HepG2 (cell line): ENCODE results near the gene SLC5A4. TPM values are rescaled to one million over a fixed set of nuclear protein-coding genes. Genes with fewer than 3 reads are reported as not detected.

Source experiments
- ATAC-seq: fragments of 200-7000 bp; cut with Tn5 transposase; 3 replicates; pipeline ENCODE4 v1.9.1; 2020; ENCODE audit warnings: mild to moderate bottlenecking, moderate library complexity
- BruUV-seq: library from RNA; stranded (reverse); fragments of 400-500 nt; replicated peaks from 2 replicates; lab custom pipeline; 2021; lab: Mats Ljungman, UMichigan
- CTCF ChIA-PET: fragments of 300-600 bp; formaldehyde crosslinking; extraction: SDS; loops from one replicate; lab custom pipeline; 2021; ENCODE audit warnings: low total read pairs, inconsistent platforms, low intra/inter-chr PET ratio; lab: Yijun Ruan, JAX
- POLR2A ChIA-PET: fragments of 350-600 bp; sonication (Branson Sonifier 250); formaldehyde crosslinking; loops from one replicate; lab custom pipeline; 2020; ENCODE audit warnings: antibody characterized with exemption, inconsistent platforms; lab: Yijun Ruan, JAX
- DNase-seq: peaks from one replicate; pipeline ENCODE4 v3.0.0-alpha.2; 2015; ENCODE audit warnings: low spot score
- FAIRE-seq: peaks from 3 replicates; lab custom pipeline; 2011; peaks lifted over from hg19 to GRCh38; lab: Jason Lieb, UNC
- H2AFZ ChIP-seq: one replicate; pipeline ENCODE4 v1.6.1; 2011; ENCODE audit warnings: low read length, inconsistent platforms
- H3K27ac ChIP-seq: fragments of 300-600 bp; 3 replicates; pipeline ENCODE4 v1.8.0; 2011; ENCODE audit warnings: mixed run types, mild to moderate bottlenecking, mixed read lengths, low read length, inconsistent platforms; ENCODE audit not compliant: insufficient read depth; ENCODE audit errors: extremely low read length
- H3K27me3 ChIP-seq, 2 experiments: fragments of 200-600 bp in 1 of 2; 2 replicates in 1 of 2; 3 replicates in 1 of 2; pipeline versions ENCODE4 v1.6.0 to v1.8.0; 2011; ENCODE audit warnings: low read length in 2 of 2, mild to moderate bottlenecking in 2 of 2, moderate library complexity in 2 of 2, inconsistent platforms in 1 of 2; ENCODE audit not compliant: insufficient read depth in 2 of 2, control insufficient read depth in 1 of 2
- H3K36me3 ChIP-seq, 2 experiments: fragments of 200-600 bp in 1 of 2; replicated peaks in 1 of 2; 2 replicates in 1 of 2; 3 replicates in 1 of 2; pipeline versions ENCODE4 v1.5.1 to v1.8.0; 2011; ENCODE audit warnings: low read length in 2 of 2, inconsistent platforms in 1 of 2; ENCODE audit not compliant: insufficient read depth in 2 of 2, control insufficient read depth in 1 of 2
- H3K4me1 ChIP-seq: 2 replicates; pipeline ENCODE4 v1.5.1; 2012; ENCODE audit warnings: low read length, inconsistent platforms; ENCODE audit not compliant: insufficient read depth
- H3K4me2 ChIP-seq: 2 replicates; pipeline ENCODE4 v1.6.0; 2011; ENCODE audit warnings: low read depth, low read length, inconsistent platforms
- H3K4me3 ChIP-seq, 3 experiments: fragments of 200-600 bp in 1 of 3; sonication (generic), shearing (Covaris generic) in 1 of 3; replicated peaks in 1 of 3; 2 replicates each; pipeline ENCODE4 v1.5.1; 2011 to 2016; ENCODE audit warnings: low read length in 3 of 3, inconsistent platforms in 2 of 3, low read depth in 2 of 3, mild to moderate bottlenecking in 2 of 3, control low read depth in 1 of 3, mixed read lengths in 1 of 3; ENCODE audit not compliant: insufficient read depth in 1 of 3
- H3K79me2 ChIP-seq: one replicate; pipeline ENCODE4 v1.6.1; 2011; ENCODE audit warnings: low read length, inconsistent platforms; ENCODE audit not compliant: insufficient read depth
- H3K9ac ChIP-seq: 2 replicates; pipeline ENCODE4 v1.6.0; 2011; ENCODE audit warnings: mild to moderate bottlenecking, low read depth, low read length, inconsistent platforms; ENCODE audit not compliant: insufficient read depth
- H3K9me3 ChIP-seq: 2 replicates; pipeline ENCODE4 v1.5.1; 2012; ENCODE audit warnings: mild to moderate bottlenecking, low read length
- H4K20me1 ChIP-seq: 2 replicates; pipeline ENCODE4 v1.6.0; 2011; ENCODE audit warnings: inconsistent platforms, mild to moderate bottlenecking, low read length, moderate library complexity; ENCODE audit not compliant: insufficient read depth
- ARNTL ChIP-seq: sonication (generic); formaldehyde crosslinking; IDR thresholded peaks from 2 replicates; pipeline ENCODE4 v1.4.0; 2020; ENCODE audit warnings: mild to moderate bottlenecking, missing genetic modification reagents
- ATF7 ChIP-seq, 2 experiments: fragments of 450-650 bp in 1 of 2; sonication (generic) in 1 of 2; formaldehyde crosslinking in 1 of 2; IDR thresholded peaks; 2 replicates each; pipeline versions ENCODE4 v1.4.0 to v1.6.1; 2016 to 2020; ENCODE audit warnings: antibody characterized with exemption in 1 of 2, mild to moderate bottlenecking in 1 of 2, missing genetic modification reagents in 1 of 2
- CREB1 ChIP-seq, 2 experiments: fragments of 450-650 bp in 1 of 2; IDR thresholded peaks; 2 replicates each; pipeline ENCODE4 v1.6.1; 2016 to 2017; ENCODE audit warnings: control low read depth in 1 of 2, mild to moderate bottlenecking in 1 of 2, missing compliant biosample characterization in 1 of 2, missing genetic modification characterization in 1 of 2
- ISX ChIP-seq: sonication (generic); formaldehyde crosslinking; conservative IDR thresholded peaks from 2 replicates; pipeline ENCODE4 v1.5.0; 2020; ENCODE audit warnings: missing genetic modification reagents
- JUN ChIP-seq: sonication (generic); formaldehyde crosslinking; IDR thresholded peaks from 2 replicates; pipeline ENCODE4 v1.4.0; 2020; ENCODE audit warnings: mild to moderate bottlenecking, missing genetic modification reagents
- JUNB ChIP-seq: sonication (generic); formaldehyde crosslinking; IDR thresholded peaks from 2 replicates; pipeline ENCODE4 v1.8.0; 2022; ENCODE audit warnings: missing genetic modification reagents, mild to moderate bottlenecking, borderline replicate concordance
- RBFOX2 ChIP-seq: fragments of 200-400 bp; formaldehyde crosslinking; IDR thresholded peaks from 2 replicates; pipeline ENCODE4 v1.6.1; 2017; ENCODE audit warnings: low read depth, mild to moderate bottlenecking, low read length
- TBX3 ChIP-seq: fragments of 450-650 bp; IDR thresholded peaks from 2 replicates; pipeline ENCODE4 v1.6.1; 2017; ENCODE audit warnings: antibody characterized with exemption, mild to moderate bottlenecking, inconsistent platforms, borderline replicate concordance
- ZNF501 ChIP-seq: sonication (generic); formaldehyde crosslinking; IDR thresholded peaks from 2 replicates; pipeline ENCODE4 v1.5.1; 2020; ENCODE audit warnings: mild to moderate bottlenecking, moderate library complexity, missing genetic modification reagents
- ZNF780A ChIP-seq: sonication (generic); formaldehyde crosslinking; IDR thresholded peaks from 2 replicates; pipeline ENCODE4 v1.8.0; 2022; ENCODE audit warnings: mild to moderate bottlenecking, missing genetic modification reagents, moderate library complexity
- WGBS: methylation state at CpG from one replicate; pipeline ENCODE4 v1.1.6; 2017; ENCODE audit warnings: low lambda C conversion rate; 5-methylcytosine and 5-hydroxymethylcytosine counted together
- in situ Hi-C: cut with HindIII; loops from 2 replicates; pipeline ENCODE4 v1.10.0; 2017; ENCODE audit warnings: low pct_unique_long_range_greater_than_20kb; ENCODE audit not compliant: extremely low pct_ligation_motif_present
- intact Hi-C: fragments of 100-400 bp; cut with micrococcal nuclease; formaldehyde crosslinking; loops from one replicate; pipeline ENCODE4 v1.10.0; 2022; ENCODE audit not compliant: unreplicated experiment
- polyA plus RNA-seq, 8 experiments: library from polyadenylated mRNA; depleted of rRNA in 3 of 8; stranded (reverse) in 7 of 8; unstranded in 1 of 8; fragments of >200 nt; fragmentation: Illumina TruSeq in 4 of 8; extraction: Trizol in 4 of 8; gene quantifications; 2 replicates each; pipeline versions ENCODE4 v1.2.1 to v1.2.3, GENCODE V29; 2011 to 2016; ENCODE audit warnings: low read depth in 4 of 8, missing spikeins in 1 of 8, mixed read lengths in 1 of 8; ENCODE audit not compliant: insufficient read depth in 1 of 8
- total RNA-seq, 5 experiments: library from RNA; depleted of rRNA; stranded (reverse); fragments of >200 nt; fragmentation: Illumina TruSeq; extraction: Trizol; gene quantifications; 2 replicates each; pipeline ENCODE4 v1.2.3, GENCODE V29; 2016; ENCODE audit warnings: low read depth in 1 of 5
- TF ChIP-seq, protein P1 (sequence below): IDR thresholded peaks from 2 replicates; pipeline ENCODE4 v1.6.1; 2012; ENCODE audit warnings: low read depth, low read length, improper control_type of control experiment

SLC5A4 gene
- total and polyA plus RNA-seq, 2 of the 13 experiments (the other 11 are each of a cell fraction or from before 2014, with no cell fraction given) = not detected

- Histone ChIP-seq H3K9me3 (no peaks in the 10 kb centered on the region), H3K9ac (no peak overlapping the region), H4K20me1 (no peaks in the 10 kb centered on the region; the same call in 1 of the 2 replicates), H3K4me1 (no peaks in the 10 kb centered on the region), H3K4me2 (no peak overlapping the region), H2AFZ (no peak overlapping the region), H3K79me2 (no peaks in the 10 kb centered on the region), H3K36me3 (no peaks in the 10 kb centered on the region), H3K4me3 (no peak overlapping the region), H3K27me3 (peaks cover 0 to 13% of the 10 kb centered on the region in 2 experiments; a peak in 1 of 5 replicates), H3K27ac (no peak overlapping the region)
- in situ Hi-C loops = no loop called here
- FAIRE-seq = no peak
- peak; percentile 94 for TF ChIP-seq CREB1 (IDR thresholded peaks at IDR 0.05)
- no peak for TF ChIP-seq CREB1 (CRISPR knock-in tag; IDR thresholded peaks at IDR 0.05)
- TF ChIP-seq ARNTL (CRISPR knock-in tag) = no peak
- TF ChIP-seq ATF7 (IDR thresholded peaks at IDR 0.05) = peak; percentile 97
- no peak for TF ChIP-seq ATF7 (CRISPR knock-in tag; IDR thresholded peaks at IDR 0.05)
- no peak for TF ChIP-seq ISX (CRISPR knock-in tag)
- no peak for TF ChIP-seq JUN (CRISPR knock-in tag)
- no peak for TF ChIP-seq ZNF780A (CRISPR knock-in tag)
- TF ChIP-seq JUNB (CRISPR knock-in tag) = no peak
- TF ChIP-seq TBX3 = no peak
- no peak for TF ChIP-seq RBFOX2
- TF ChIP-seq ZNF501 (CRISPR knock-in tag) = no peak
- TF ChIP-seq, protein P1, sequence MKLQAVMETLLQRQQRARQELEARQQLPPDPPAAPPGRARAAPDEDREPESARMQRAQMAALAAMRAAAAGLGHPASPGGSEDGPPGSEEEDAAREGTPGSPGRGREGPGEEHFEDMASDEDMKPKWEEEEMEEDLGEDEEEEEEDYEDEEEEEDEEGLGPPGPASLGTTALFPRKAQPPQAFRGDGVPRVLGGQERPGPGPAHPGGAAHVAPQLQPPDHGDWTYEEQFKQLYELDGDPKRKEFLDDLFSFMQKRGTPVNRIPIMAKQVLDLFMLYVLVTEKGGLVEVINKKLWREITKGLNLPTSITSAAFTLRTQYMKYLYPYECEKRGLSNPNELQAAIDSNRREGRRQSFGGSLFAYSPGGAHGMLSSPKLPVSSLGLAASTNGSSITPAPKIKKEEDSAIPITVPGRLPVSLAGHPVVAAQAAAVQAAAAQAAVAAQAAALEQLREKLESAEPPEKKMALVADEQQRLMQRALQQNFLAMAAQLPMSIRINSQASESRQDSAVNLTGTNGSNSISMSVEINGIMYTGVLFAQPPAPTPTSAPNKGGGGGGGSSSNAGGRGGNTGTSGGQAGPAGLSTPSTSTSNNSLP = no peak
- intact Hi-C loops = no loop called here
- ChIA-PET CTCF (no interaction called here), POLR2A (no interaction called here)
- BruUV-seq = no TSS peak
- DNase-seq = no peak
- WGBS = 4% methylated on average over 6 of the region's 6 CpGs
- no peak for ATAC-seq
Observed at GRCh38 chr22:32181043-32181442, 74.1 kb downstream of the SLC5A4 start.
